IMR-90 (cell line): ENCODE results near the gene MELTF. TPM values are rescaled to one million over a fixed set of nuclear protein-coding genes. Genes with fewer than 3 reads are reported as not detected.

Experiments used
- ATAC-seq: fragments of 200-7000 bp; cut with Tn5 transposase; 2 replicates; pipeline ENCODE4 v1.9.1; 2020; ENCODE audit warnings: low read depth, mild to moderate bottlenecking, moderate library complexity
- BruUV-seq: library from RNA; stranded (reverse); fragments of 400-500 nt; replicated peaks from 2 replicates; lab custom pipeline; 2021; lab: Mats Ljungman, UMichigan
- CTCF ChIA-PET: fragments of 300-600 bp; formaldehyde crosslinking; extraction: SDS; loops from one replicate; lab custom pipeline; 2021; ENCODE audit warnings: antibody characterized with exemption; lab: Yijun Ruan, JAX
- POLR2A ChIA-PET: fragments of 300-600 bp; sonication (Branson Sonifier 250); formaldehyde crosslinking; loops from one replicate; lab custom pipeline; 2022; ENCODE audit warnings: antibody characterized with exemption; ENCODE audit not compliant: unreplicated experiment; lab: Charles Lee
- DNase-seq: peaks from one replicate; pipeline ENCODE4 v3.0.0; 2013
- H2AFZ ChIP-seq: replicated peaks from 2 replicates; pipeline ENCODE3; 2013; ENCODE audit warnings: low read length, mild to moderate bottlenecking; ENCODE audit not compliant: poor library complexity
- H2AK5ac ChIP-seq: 2 replicates; pipeline ENCODE4 v1.6.1; 2013; ENCODE audit warnings: low read depth, low read length, inconsistent platforms
- H2AK9ac ChIP-seq: replicated peaks from 2 replicates; pipeline ENCODE3; 2013; ENCODE audit warnings: mild to moderate bottlenecking, low read depth, low read length, moderate library complexity; ENCODE audit not compliant: poor library complexity
- H2BK120ac ChIP-seq: 2 replicates; pipeline ENCODE4 v1.6.1; 2013; ENCODE audit warnings: low read depth, low read length, inconsistent platforms
- H2BK15ac ChIP-seq: 3 replicates; pipeline ENCODE4 v1.6.1; 2013; ENCODE audit warnings: low read depth, low read length, inconsistent platforms
- H2BK20ac ChIP-seq: 2 replicates; pipeline ENCODE4 v1.6.1; 2013; ENCODE audit warnings: low read depth, mild to moderate bottlenecking, inconsistent platforms, low read length, moderate library complexity
- H2BK5ac ChIP-seq: 2 replicates; pipeline ENCODE4 v1.6.1; 2013; ENCODE audit warnings: mild to moderate bottlenecking, low read depth, low read length, inconsistent platforms; ENCODE audit not compliant: poor library complexity, severe bottlenecking
- H3K14ac ChIP-seq: replicated peaks from 2 replicates; pipeline ENCODE4 v1.6.1; 2013; ENCODE audit warnings: low read depth, low read length, inconsistent platforms
- H3K18ac ChIP-seq: 2 replicates; pipeline ENCODE4 v1.6.1; 2013; ENCODE audit warnings: low read depth, low read length, control low read depth
- H3K23ac ChIP-seq: 2 replicates; pipeline ENCODE4 v1.6.1; 2013; ENCODE audit warnings: low read depth, low read length, inconsistent platforms
- H3K27ac ChIP-seq: 2 replicates; pipeline ENCODE4 v1.5.1; 2013; ENCODE audit warnings: mild to moderate bottlenecking, control low read depth, low read length; ENCODE audit not compliant: insufficient read depth
- H3K27me3 ChIP-seq: 2 replicates; pipeline ENCODE4 v1.6.1; 2013; ENCODE audit warnings: low read length; ENCODE audit not compliant: control insufficient read depth, insufficient read depth
- H3K36me3 ChIP-seq: 2 replicates; pipeline ENCODE4 v1.6.1; 2013; ENCODE audit warnings: low read length, mixed read lengths; ENCODE audit not compliant: control insufficient read depth, insufficient read depth
- H3K4ac ChIP-seq: 2 replicates; pipeline ENCODE4 v1.6.1; 2013; ENCODE audit warnings: low read depth, low read length, inconsistent platforms
- H3K4me1 ChIP-seq: 2 replicates; pipeline ENCODE4 v1.6.1; 2013; ENCODE audit warnings: low read length, mixed read lengths; ENCODE audit not compliant: control insufficient read depth, insufficient read depth
- H3K4me2 ChIP-seq: 2 replicates; pipeline ENCODE4 v1.6.1; 2013; ENCODE audit warnings: low read depth, mild to moderate bottlenecking, control low read depth, low read length, moderate library complexity
- H3K4me3 ChIP-seq: 2 replicates; pipeline ENCODE4 v1.5.1; 2013; ENCODE audit warnings: low read depth, mild to moderate bottlenecking, control low read depth, low read length, moderate library complexity; ENCODE audit not compliant: insufficient read depth
- H3K56ac ChIP-seq: 2 replicates; pipeline ENCODE4 v1.6.1; 2013; ENCODE audit warnings: low read length, inconsistent platforms; ENCODE audit not compliant: insufficient read depth; ENCODE audit errors: extremely low read depth
- H3K79me1 ChIP-seq, 2 experiments: 2 replicates each; pipeline ENCODE4 v1.6.1; 2013; ENCODE audit warnings: low read length in 2 of 2, inconsistent platforms in 1 of 2, low read depth in 1 of 2
- H3K9ac ChIP-seq: 2 replicates; pipeline ENCODE4 v1.6.1; 2013; ENCODE audit warnings: low read depth, low read length, control low read depth
- H3K9me1 ChIP-seq: 2 replicates; pipeline ENCODE4 v1.6.1; 2013; ENCODE audit warnings: low read length, inconsistent platforms; ENCODE audit not compliant: insufficient read depth
- H3K9me3 ChIP-seq: 2 replicates; pipeline ENCODE4 v1.6.1; 2013; ENCODE audit warnings: low read length; ENCODE audit not compliant: control insufficient read depth, insufficient read depth
- H4K20me1 ChIP-seq: 2 replicates; pipeline ENCODE4 v1.6.1; 2013; ENCODE audit warnings: low read length, inconsistent platforms; ENCODE audit not compliant: insufficient read depth
- H4K5ac ChIP-seq: 2 replicates; pipeline ENCODE4 v1.6.1; 2013; ENCODE audit warnings: mild to moderate bottlenecking, low read depth, low read length, control low read depth
- H4K8ac ChIP-seq, 2 experiments: 2 replicates each; pipeline ENCODE4 v1.6.1; 2013; ENCODE audit warnings: low read depth in 2 of 2, low read length in 2 of 2, control low read depth in 1 of 2, inconsistent platforms in 1 of 2
- H4K91ac ChIP-seq: 2 replicates; pipeline ENCODE4 v1.6.1; 2013; ENCODE audit warnings: low read depth, low read length, inconsistent platforms; ENCODE audit not compliant: insufficient read depth
- BHLHE40 ChIP-seq: fragments of 150-350 bp; IDR thresholded peaks from 2 replicates; pipeline ENCODE4 v1.6.1; 2016; ENCODE audit warnings: mild to moderate bottlenecking, low read depth, low read length
- FOS ChIP-seq: fragments of 150-350 bp; IDR thresholded peaks from 2 replicates; pipeline ENCODE4 v1.6.1; 2016; ENCODE audit warnings: low read depth, low read length
- MAZ ChIP-seq: IDR thresholded peaks from 2 replicates; pipeline ENCODE4 v1.6.1; 2012; ENCODE audit warnings: low read depth, mild to moderate bottlenecking, low read length, improper control_type of control experiment, moderate library complexity, borderline replicate concordance
- NFE2L2 ChIP-seq: fragments of 150-350 bp; IDR thresholded peaks from 2 replicates; pipeline ENCODE4 v1.6.1; 2016; ENCODE audit warnings: low read depth, mild to moderate bottlenecking, low read length
- SMC3 ChIP-seq: fragments of 150-350 bp; IDR thresholded peaks from 2 replicates; pipeline ENCODE4 v1.6.1; 2016; ENCODE audit warnings: low read depth, mild to moderate bottlenecking, antibody characterized with exemption, low read length, moderate library complexity
- USF2 ChIP-seq: fragments of 150-350 bp; IDR thresholded peaks from 2 replicates; pipeline ENCODE4 v1.6.1; 2017; ENCODE audit warnings: mild to moderate bottlenecking, antibody characterized with exemption, low read length, low read depth
- WGBS, 2 experiments: methylation state at CpG; one replicate each; pipeline versions ENCODE4 v1.1.5 to v1.1.7; 2013; ENCODE audit warnings: missing lambda C conversion rate in 2 of 2; ENCODE audit not compliant: insufficient read length in 1 of 2; ENCODE audit errors: extremely low coverage in 2 of 2; 5-methylcytosine and 5-hydroxymethylcytosine counted together
- dilution Hi-C: fragments of 300-500 bp; cut with HindIII; formaldehyde crosslinking; loops from one replicate; pipeline ENCODE4 v1.14.3; 2018; ENCODE audit warnings: low sequenced_read_pairs; ENCODE audit not compliant: unreplicated experiment
- in situ Hi-C: fragments of 300-500 bp; cut with MboI; formaldehyde crosslinking; loops from 3 replicates; pipeline ENCODE4 v1.14.3; 2019; ENCODE audit warnings: low sequenced_read_pairs, inconsistent platforms, mixed read lengths
- intact Hi-C: fragments of 100-400 bp; cut with micrococcal nuclease; formaldehyde crosslinking; loops from 2 replicates; pipeline ENCODE4 v1.10.0; 2022
- polyA plus RNA-seq, 3 experiments: library from polyadenylated mRNA; depleted of rRNA; stranded (reverse); fragments of >200 nt; gene quantifications; 2 replicates each; pipeline ENCODE4 v1.2.3, GENCODE V29; 2012; ENCODE audit warnings: low replicate concordance in 1 of 3
- total RNA-seq: library from RNA; depleted of rRNA; stranded (reverse); fragments of >200 nt; gene quantifications from 2 replicates; pipeline ENCODE4 v1.2.3, GENCODE V29; 2012
- TF ChIP-seq, protein P1 (sequence below): fragments of 150-350 bp; IDR thresholded peaks from 2 replicates; pipeline ENCODE4 v1.6.1; 2016; ENCODE audit warnings: low read depth, mild to moderate bottlenecking, low read length, moderate library complexity, borderline replicate concordance

Gene MELTF
- total and polyA plus RNA-seq, 2 of the 4 experiments (the other 2 are of a cell fraction) = 0.18 to 0.50 TPM

- Histone ChIP-seq H4K20me1 (no peaks in the 10 kb centered on the region), H3K4me3 (peak overlapping the region; percentile 38), H2AFZ (peak overlapping the region; percentile 89), H3K79me1 (no peaks in the 10 kb centered on the region), H3K9me3 (no peaks in the 10 kb centered on the region), H2AK5ac (no peak overlapping the region), H4K91ac (no peak overlapping the region), H3K36me3 (no peaks in the 10 kb centered on the region), H3K23ac (no peak overlapping the region), H3K9ac (no peak overlapping the region), H3K4me1 (peaks cover 8% of the 10 kb centered on the region), H3K4me2 (no peak overlapping the region), H3K18ac (no peak overlapping the region), H2BK5ac (no peak overlapping the region), H3K56ac (no peak overlapping the region), H3K4ac (no peak overlapping the region), H2BK120ac (no peak overlapping the region), H3K27me3 (peaks cover 22% of the 10 kb centered on the region; the same call in 1 of the 2 replicates), H4K5ac (no peak overlapping the region), H3K27ac (no peak overlapping the region), H4K8ac (no peak overlapping the region), H3K9me1 (peaks cover 14% of the 10 kb centered on the region), H2BK20ac (no peak overlapping the region), H2AK9ac (no peak overlapping the region), H3K14ac (no peak overlapping the region), H2BK15ac (no peak overlapping the region)
- ChIA-PET CTCF (no interaction called here), POLR2A (no interaction called here)
- intact Hi-C loops = no loop called here
- no TSS peak for BruUV-seq
- 22% methylated on average over 18 of the region's 67 CpGs; no CpG with 5 or more reads in 1 of the 2 experiments for WGBS, 2 experiments
- ATAC-seq = no peak
- in situ Hi-C loops = no loop called here
- no peak for TF ChIP-seq MAZ
- TF ChIP-seq SMC3 = no peak
- TF ChIP-seq FOS = no peak
- no peak for TF ChIP-seq USF2
- no peak for TF ChIP-seq NFE2L2
- TF ChIP-seq, protein P1, sequence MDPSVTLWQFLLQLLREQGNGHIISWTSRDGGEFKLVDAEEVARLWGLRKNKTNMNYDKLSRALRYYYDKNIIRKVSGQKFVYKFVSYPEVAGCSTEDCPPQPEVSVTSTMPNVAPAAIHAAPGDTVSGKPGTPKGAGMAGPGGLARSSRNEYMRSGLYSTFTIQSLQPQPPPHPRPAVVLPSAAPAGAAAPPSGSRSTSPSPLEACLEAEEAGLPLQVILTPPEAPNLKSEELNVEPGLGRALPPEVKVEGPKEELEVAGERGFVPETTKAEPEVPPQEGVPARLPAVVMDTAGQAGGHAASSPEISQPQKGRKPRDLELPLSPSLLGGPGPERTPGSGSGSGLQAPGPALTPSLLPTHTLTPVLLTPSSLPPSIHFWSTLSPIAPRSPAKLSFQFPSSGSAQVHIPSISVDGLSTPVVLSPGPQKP = no peak
- no peak for TF ChIP-seq BHLHE40
- dilution Hi-C loops = no loop called here
- DNase-seq = no peak
These were observed 698 bp downstream of the MELTF start for GRCh38 chr3:197028728-197029510.
